A549 (cell line): ENCODE results near the gene CYP1A2.

Experiments used
- BHLHE40 ChIP-seq: IDR thresholded peaks from 2 replicates; pipeline ENCODE4 v1.6.1; 2012; ENCODE audit warnings: low read depth, low read length, inconsistent platforms
- CHD4 ChIP-seq: fragments of 200-600 bp; sonication (generic); IDR thresholded peaks from 2 replicates; pipeline ENCODE4 v1.6.1; 2016; ENCODE audit warnings: antibody characterized with exemption, mild to moderate bottlenecking, borderline replicate concordance
- CTCF ChIP-seq: fragments of >200 bp; sonication (Bioruptor Twin); formaldehyde crosslinking; IDR thresholded peaks from 3 replicates; pipeline ENCODE4 v1.5.1; 2016
- MAFK ChIP-seq: fragments of 450-650 bp; IDR thresholded peaks from 2 replicates; pipeline ENCODE4 v1.6.1; 2014; ENCODE audit not compliant: partially characterized antibody
- PHF8 ChIP-seq: fragments of 200-600 bp; sonication (generic); IDR thresholded peaks from 2 replicates; pipeline ENCODE4 v1.6.1; 2016; ENCODE audit warnings: low read depth, mild to moderate bottlenecking, antibody characterized with exemption, moderate library complexity, borderline replicate concordance
- POLR2A ChIP-seq: IDR thresholded peaks from 2 replicates; pipeline ENCODE4 v1.6.1; 2012; ENCODE audit warnings: mild to moderate bottlenecking, low read length
- RCOR1 ChIP-seq: fragments of 150-350 bp; IDR thresholded peaks from 2 replicates; pipeline ENCODE4 v1.6.1; 2014; ENCODE audit warnings: antibody characterized with exemption, low read length, low read depth
- SMC3 ChIP-seq: fragments of >200 bp; sonication (Bioruptor Twin); formaldehyde crosslinking; IDR thresholded peaks from 3 replicates; pipeline ENCODE4 v1.6.1; 2018; ENCODE audit warnings: inconsistent platforms

DNA sequence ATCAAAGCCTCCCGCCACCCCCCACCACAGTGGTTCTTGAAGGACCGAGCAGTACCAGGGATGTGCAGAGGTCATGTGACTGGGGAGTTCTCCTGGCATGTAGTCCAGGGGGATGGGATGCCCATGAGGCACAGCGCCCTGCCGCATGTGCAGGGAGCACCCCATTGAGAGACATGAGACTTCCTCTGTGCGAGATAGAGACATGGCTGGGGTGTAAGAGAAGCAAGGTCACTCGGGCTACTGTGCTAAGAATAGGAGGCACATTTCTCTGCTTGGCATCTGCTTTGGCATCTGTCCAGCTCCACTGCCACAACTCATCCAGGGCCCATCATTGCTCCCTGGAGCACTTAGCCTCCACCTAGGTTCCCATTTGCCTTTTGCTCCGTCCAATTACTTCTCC lies 20.9 kb upstream of the CYP1A2 start:
- TF ChIP-seq PHF8 (no peak), POLR2A (no peak), CTCF (no peak), RCOR1 (no peak), CHD4 (no peak), SMC3 (no peak), BHLHE40 (no peak), MAFK (no peak)
